GM23338 (cell line): ENCODE results near the gene PDSS2. TPM values are rescaled to one million over a fixed set of nuclear protein-coding genes. Genes with fewer than 3 reads are reported as not detected.
"Not testable (repeated sequence)": the region's sequence is repeated elsewhere in the genome, so short reads cannot be mapped to it uniquely, and the experiment has no call there.

Experiments used
- ATAC-seq: fragments of 200-7000 bp; cut with Tn5 transposase; 3 replicates; pipeline ENCODE4 v1.9.1; 2020
- DNase-seq: peaks from one replicate; pipeline ENCODE4 v3.0.0-alpha.2; 2015; ENCODE audit warnings: low spot score
- H2AFZ ChIP-seq: fragments of 200-600 bp; sonication (generic); 2 replicates; pipeline ENCODE4 v1.8.0; 2016; ENCODE audit warnings: antibody characterized with exemption, mild to moderate bottlenecking, moderate library complexity
- H3F3A ChIP-seq: fragments of 200-600 bp; sonication (generic); replicated peaks from 2 replicates; pipeline ENCODE4 v1.8.0; 2017; ENCODE audit warnings: antibody characterized with exemption, mixed run types, low read depth
- H3K27ac ChIP-seq: fragments of 200-600 bp; sonication (generic); 2 replicates; pipeline ENCODE4 v1.6.1; 2016; ENCODE audit warnings: low read depth
- H3K27me3 ChIP-seq: fragments of 200-600 bp; sonication (generic); 2 replicates; pipeline ENCODE4 v1.8.0; 2016; ENCODE audit warnings: mild to moderate bottlenecking, mixed run types, moderate library complexity; ENCODE audit not compliant: insufficient read depth
- H3K36me3 ChIP-seq: fragments of 200-600 bp; sonication (generic); 2 replicates; pipeline ENCODE4 v1.8.0; 2016; ENCODE audit warnings: mild to moderate bottlenecking; ENCODE audit not compliant: insufficient read depth
- H3K4me1 ChIP-seq: fragments of 200-600 bp; sonication (generic); 2 replicates; pipeline ENCODE4 v1.8.0; 2016; ENCODE audit warnings: mild to moderate bottlenecking, moderate library complexity; ENCODE audit not compliant: insufficient read depth
- H3K4me2 ChIP-seq: fragments of 200-600 bp; sonication (generic); 2 replicates; pipeline ENCODE4 v1.7.1; 2017; ENCODE audit warnings: mixed run types
- H3K4me3 ChIP-seq: fragments of 200-600 bp; sonication (generic); 2 replicates; pipeline ENCODE4 v1.6.1; 2016; ENCODE audit warnings: mixed run types
- H3K79me2 ChIP-seq: fragments of 200-600 bp; sonication (generic); replicated peaks from 2 replicates; pipeline ENCODE4 v1.8.0; 2017; ENCODE audit warnings: mild to moderate bottlenecking; ENCODE audit not compliant: insufficient read depth
- H3K9me2 ChIP-seq: fragments of 200-600 bp; sonication (generic); 2 replicates; pipeline ENCODE4 v1.8.0; 2017; ENCODE audit not compliant: insufficient read depth
- H4K20me1 ChIP-seq: fragments of 200-600 bp; sonication (generic); replicated peaks from 2 replicates; pipeline ENCODE4 v1.8.0; 2017; ENCODE audit warnings: mild to moderate bottlenecking; ENCODE audit not compliant: insufficient read depth
- H3K27ac Mint-ChIP-seq: 2 replicates; pipeline ENCODE4 v1.8.0; 2020; ENCODE audit warnings: inconsistent platforms, mild to moderate bottlenecking, moderate library complexity, mixed read lengths
- H3K27me3 Mint-ChIP-seq: 3 replicates; pipeline ENCODE4 v1.8.0; 2022; ENCODE audit warnings: low read depth, mild to moderate bottlenecking, moderate library complexity, mixed read lengths, inconsistent platforms; ENCODE audit not compliant: insufficient read depth, poor library complexity
- H3K36me3 Mint-ChIP-seq: 3 replicates; pipeline ENCODE4 v1.8.0; 2021; ENCODE audit warnings: low read depth, mild to moderate bottlenecking, inconsistent platforms, moderate library complexity, mixed read lengths
- H3K4me1 Mint-ChIP-seq: 3 replicates; pipeline ENCODE4 v1.8.0; 2020; ENCODE audit warnings: mild to moderate bottlenecking, inconsistent platforms, mixed read lengths
- H3K4me3 Mint-ChIP-seq: 3 replicates; pipeline ENCODE4 v1.8.0; 2021; ENCODE audit warnings: moderate library complexity, mild to moderate bottlenecking, inconsistent platforms, mixed read lengths
- H3K9me3 Mint-ChIP-seq: 3 replicates; pipeline ENCODE4 v1.8.0; 2020; ENCODE audit warnings: moderate library complexity, mild to moderate bottlenecking, inconsistent platforms, mixed read lengths
- CTCF ChIP-seq, 2 experiments: fragments of 200-600 bp in 1 of 2; sonication (generic) in 1 of 2; conservative IDR thresholded peaks; 2 replicates each; pipeline versions ENCODE4 v1.5.1 to v1.6.1; 2016 to 2017; ENCODE audit warnings: antibody characterized with exemption in 2 of 2, low read depth in 2 of 2, mild to moderate bottlenecking in 2 of 2, moderate library complexity in 1 of 2
- EZH2 ChIP-seq: fragments of 200-600 bp; sonication (generic); IDR thresholded peaks from one replicate; pipeline ENCODE4 v1.8.0; 2017; ENCODE audit warnings: antibody characterized with exemption, mild to moderate bottlenecking, low read depth; ENCODE audit not compliant: unreplicated experiment
- REST ChIP-seq: IDR thresholded peaks from one replicate; pipeline ENCODE4 v1.6.1; 2018; ENCODE audit warnings: antibody characterized with exemption; ENCODE audit not compliant: unreplicated experiment
- polyA plus RNA-seq: library from polyadenylated mRNA; unstranded; fragments of >200 nt; fragmentation: Nextera tagmentation; extraction: Ambion mirVana; gene quantifications from 2 replicates; pipeline ENCODE4 v1.2.1, GENCODE V29; 2016
- total RNA-seq: library from RNA; depleted of rRNA; stranded (reverse); fragments of >200 nt; shearing (Covaris generic); gene quantifications from 2 replicates; pipeline ENCODE4 v1.2.3, GENCODE V29; 2014

Gene PDSS2
- total and polyA plus RNA-seq, 2 experiments from 2014 or later, result 7.3 to 16.7 TPM

GRCh38 chr6:107368471-107368870, 90.9 kb downstream of the PDSS2 start:
- Histone ChIP-seq H3K79me2 (peaks cover 11% of the 10 kb centered on the region; the same call in 1 of the 2 replicates), H3K4me2 (no peak overlapping the region), H4K20me1 (no peaks in the 10 kb centered on the region; the same call in 1 of the 2 replicates), H3K27ac (no peak overlapping the region), H3F3A (no peaks in the 10 kb centered on the region), H3K4me3 (no peak overlapping the region), H3K9me2 (no peaks in the 10 kb centered on the region), H3K36me3 (no peaks in the 10 kb centered on the region), H3K4me1 (no peaks in the 10 kb centered on the region), H3K27me3 (no peaks in the 10 kb centered on the region), H2AFZ (no peak overlapping the region)
- Mint-ChIP-seq H3K9me3 (peaks cover 4% of the 10 kb centered on the region; the same call in 1 of the 3 replicates), H3K4me3 (no peak overlapping the region), H3K27ac (no peak overlapping the region), H3K36me3 (peaks cover 7% of the 10 kb centered on the region), H3K4me1 (peaks cover 3% of the 10 kb centered on the region; the same call in 1 of the 3 replicates), H3K27me3 (no peaks in the 10 kb centered on the region)
- DNase-seq (no peak), ATAC-seq (no peak)
- TF ChIP-seq CTCF (conservative IDR thresholded peaks at IDR 0.05; ENCODE audit: low read depth in 2 of 2) (no peak), REST (no peak), EZH2 (no peak)

DNA sequence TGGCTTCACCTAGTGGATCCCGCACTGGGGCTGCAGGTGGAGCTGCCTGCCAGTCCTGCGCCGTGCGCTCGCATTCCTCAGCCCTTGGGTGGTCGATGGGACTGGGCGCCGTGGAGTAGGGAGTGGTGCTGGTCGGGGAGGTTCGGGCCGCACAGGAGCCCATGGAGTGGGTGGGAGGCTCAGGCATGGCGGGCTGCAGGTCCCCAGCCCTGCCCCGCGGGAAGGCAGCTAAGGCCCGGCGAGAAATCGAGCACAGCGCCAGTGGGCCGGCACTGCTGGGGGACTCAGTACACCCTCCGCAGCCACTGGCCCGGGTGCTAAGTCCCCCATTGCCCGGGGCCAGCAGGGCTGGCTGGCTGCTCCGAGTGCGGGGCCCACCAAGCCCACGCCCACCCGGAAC, 95.2 kb downstream of the PDSS2 start:
- not testable (repeated sequence) for H2AFZ ChIP-seq, H3K27me3 Mint-ChIP-seq, H3K9me2 ChIP-seq, H4K20me1 ChIP-seq, DNase-seq, H3K27ac ChIP-seq, ATAC-seq, H3K4me3 ChIP-seq, H3F3A ChIP-seq, H3K4me3 Mint-ChIP-seq, H3K9me3 Mint-ChIP-seq, H3K27ac Mint-ChIP-seq, H3K36me3 ChIP-seq, H3K4me2 ChIP-seq, H3K27me3 ChIP-seq, H3K4me1 ChIP-seq
- H3K79me2 ChIP-seq, result peaks cover 11% of the 10 kb centered on the region; the same call in 1 of the 2 replicates
- peaks cover 14% of the 10 kb centered on the region for H3K36me3 Mint-ChIP-seq
- H3K4me1 Mint-ChIP-seq, result peaks cover 11% of the 10 kb centered on the region; the same call in 2 of the 3 replicates
